ENCODE data around the gene MAP7. TPM values are rescaled to one million over a fixed set of nuclear protein-coding genes. Genes with fewer than 3 reads are reported as not detected.
A peak's percentile ranks its signal among the peaks of the same experiment; 100 is the strongest.

MAP7 gene
- 0.30 and 0.42 TPM in 2 replicates for total RNA-seq
- polyA plus RNA-seq: 0.07 and 0.10 TPM in 2 replicates
- 0.08 and 0.15 TPM in 2 replicates for polyA plus RNA-seq (2011; cell fraction: cytosol; rRNA removed)
- polyA plus RNA-seq (2011; cell fraction: nucleus; rRNA removed): 0.15 and 0.22 TPM in 2 replicates
- polyA plus RNA-seq (2012): 0.15 and 0.19 TPM in 2 replicates
- 0.13 and 0.19 TPM in 2 replicates for polyA minus RNA-seq
- polyA minus RNA-seq (2011; cell fraction: cytosol; rRNA and poly(A)+ RNA removed): 25.4 TPM
- 0.19 TPM in 1 of 2 replicates, not detected in the other for polyA minus RNA-seq (2011; cell fraction: nucleus; rRNA and poly(A)+ RNA removed)
- Bru-seq, nascent RNA: percentile 22 among the genes with signal in this experiment
- percentile 23 among the genes with signal in this experiment for BruChase-seq, experiment 1, labeled RNA remaining after a 6-hour chase
- BruChase-seq, experiment 2, labeled RNA remaining after a 2-hour chase: percentile 21 among the genes with signal in this experiment
- long read RNA-seq: 0 reads

- Histone ChIP-seq H2AFZ (ENCODE audit: low read depth, low read length) (peak within 1 kb of the TSS; percentile 84), H3K9ac (replicated peaks; ENCODE audit: extremely low read depth, insufficient read depth, low read length) (no peak within 1 kb of the TSS), H3K36me3 (ENCODE audit: control insufficient read depth in 2 of 2, extremely low read depth in 1 of 2, insufficient read depth in 2 of 2, low read length in 2 of 2) (no peaks in the 10 kb centered on the region), H3K27me3 (ENCODE audit: control insufficient read depth in 2 of 2, insufficient read depth in 2 of 2, low read length in 2 of 2) (peaks cover 27 to 36% of the 10 kb centered on the region in 2 experiments), H3K9me1 (replicated peaks; ENCODE audit: control insufficient read depth, extremely low read depth, insufficient read depth, low read length) (no peaks in the 10 kb centered on the region), H3K4me3 (replicated peaks in 1 of 3; ENCODE audit: insufficient read depth in 1 of 3, low read depth in 1 of 3, low read length in 3 of 3) (peak within 1 kb of the TSS; percentile 37 to 72 (median 46)), H3K4me2 (ENCODE audit: insufficient read depth, low read length) (peak within 1 kb of the TSS; percentile 63), H3K9me3 (replicated peaks; ENCODE audit: control insufficient read depth, insufficient read depth, low read length) (no peaks in the 10 kb centered on the region), H3K79me2 (ENCODE audit: control insufficient read depth, insufficient read depth, low read length) (no peaks in the 10 kb centered on the region), H3K4me1 (ENCODE audit: control insufficient read depth, extremely low read depth, insufficient read depth, low read length) (peaks cover 13% of the 10 kb centered on the region), H3K27ac (ENCODE audit: insufficient read depth, low read depth, low read length) (no peak within 1 kb of the TSS), H4K20me1 (replicated peaks; ENCODE audit: control insufficient read depth, extremely low read depth, insufficient read depth, low read length) (no peaks in the 10 kb centered on the region)
- peak; percentile 30 for DNase-seq (ENCODE audit: low read depth, low spot score)
- TF ChIP-seq GATA2 (IDR thresholded peaks at IDR 0.05; ENCODE audit: insufficient read depth, insufficient read length, low read depth, low read length): no peak
- TF ChIP-seq, protein P1, sequence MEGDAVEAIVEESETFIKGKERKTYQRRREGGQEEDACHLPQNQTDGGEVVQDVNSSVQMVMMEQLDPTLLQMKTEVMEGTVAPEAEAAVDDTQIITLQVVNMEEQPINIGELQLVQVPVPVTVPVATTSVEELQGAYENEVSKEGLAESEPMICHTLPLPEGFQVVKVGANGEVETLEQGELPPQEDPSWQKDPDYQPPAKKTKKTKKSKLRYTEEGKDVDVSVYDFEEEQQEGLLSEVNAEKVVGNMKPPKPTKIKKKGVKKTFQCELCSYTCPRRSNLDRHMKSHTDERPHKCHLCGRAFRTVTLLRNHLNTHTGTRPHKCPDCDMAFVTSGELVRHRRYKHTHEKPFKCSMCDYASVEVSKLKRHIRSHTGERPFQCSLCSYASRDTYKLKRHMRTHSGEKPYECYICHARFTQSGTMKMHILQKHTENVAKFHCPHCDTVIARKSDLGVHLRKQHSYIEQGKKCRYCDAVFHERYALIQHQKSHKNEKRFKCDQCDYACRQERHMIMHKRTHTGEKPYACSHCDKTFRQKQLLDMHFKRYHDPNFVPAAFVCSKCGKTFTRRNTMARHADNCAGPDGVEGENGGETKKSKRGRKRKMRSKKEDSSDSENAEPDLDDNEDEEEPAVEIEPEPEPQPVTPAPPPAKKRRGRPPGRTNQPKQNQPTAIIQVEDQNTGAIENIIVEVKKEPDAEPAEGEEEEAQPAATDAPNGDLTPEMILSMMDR (IDR thresholded peaks at IDR 0.05; ENCODE audit: extremely low read depth in 1 of 2, insufficient read depth in 1 of 2, low read depth in 1 of 2, low read length in 2 of 2): peak; percentile 56 to 83
- TF ChIP-seq JUN (IDR thresholded peaks at IDR 0.05; ENCODE audit: borderline replicate concordance, insufficient read depth, insufficient read length, low read depth): no peak
- TF ChIP-seq POLR2A (IDR thresholded peaks at IDR 0.05; ENCODE audit: low read depth, low read length): no peak
- TF ChIP-seq MYC (IDR thresholded peaks at IDR 0.05; ENCODE audit: low read depth, low read length): no peak
- CTCF ChIA-PET: interaction anchor here (0.6 to 1.9 kb wide), 8 partner anchors 10 to 242 kb away, joined by 3 to 11 read pairs (median 4); partner anchors contain the start of gene MAP3K5
- dilution Hi-C loops (cut with MboI; ENCODE audit: extremely low pct_ligation_motif_present, low sequenced_read_pairs) (no loop called here), intact Hi-C loops (cut with micrococcal nuclease) (loop anchor here (1.0 to 10.0 kb wide), 2 partner anchors 59 to 374 kb away; partner anchors contain the start of gene SLC35D3)
- no TSS peak for BruUV-seq (replicated peaks)
- POLR2A ChIA-PET: no interaction called here
- FAIRE-seq: peak; percentile 12
Measured at GRCh38 chr6:136550330-136551071, at the start of gene MAP7. MAP7 (minus strand) TSS chr6:136550422; CDS start chr6:136550408, 14 bp downstream.
